Heart right ventricle (tissue), 16 donors: ENCODE data around the gene USP4. TPM values are rescaled to one million over a fixed set of nuclear protein-coding genes. Genes with fewer than 3 reads are reported as not detected.

ENCODE experiments used
- ATAC-seq, 8 donors: fragments of 200-7000 bp; cut with Tn5 transposase; one replicate each; pipeline ENCODE4 v1.9.1; 2020; ENCODE audit warnings: mild to moderate bottlenecking in 8 of 8, moderate library complexity in 8 of 8, moderate number of reproducible peaks in 1 of 8
- DNase-seq, 2 donors: peaks; one replicate each; pipeline ENCODE4 v3.0.0-alpha.2; 2020
- H3K27ac ChIP-seq, 10 donors: fragments of 200-600 bp; sonication (generic) in 2 of 10; one replicate each; pipeline versions ENCODE4 v1.5.0 to v1.8.0; 2020 to 2022; ENCODE audit warnings: mild to moderate bottlenecking in 3 of 10
- H3K27me3 ChIP-seq, 7 donors: fragments of 200-600 bp; one replicate each; pipeline ENCODE4 v1.8.0; 2021 to 2022; ENCODE audit warnings: mild to moderate bottlenecking in 2 of 7
- H3K36me3 ChIP-seq, 9 donors: fragments of 200-600 bp; sonication (generic) in 1 of 9; one replicate each; pipeline versions ENCODE4 v1.5.0 to v1.8.0; 2020 to 2022; ENCODE audit warnings: mild to moderate bottlenecking in 2 of 9
- H3K4me1 ChIP-seq, 9 donors: fragments of 200-600 bp; sonication (generic) in 1 of 9; one replicate each; pipeline versions ENCODE4 v1.5.0 to v1.8.0; 2020 to 2022; ENCODE audit warnings: mild to moderate bottlenecking in 4 of 9
- H3K4me3 ChIP-seq, 10 donors: fragments of 200-600 bp; sonication (generic) in 2 of 10; one replicate each; pipeline versions ENCODE4 v1.5.0 to v1.8.0; 2020 to 2022; ENCODE audit warnings: mild to moderate bottlenecking in 7 of 10, moderate library complexity in 2 of 10
- H3K9me3 ChIP-seq, 11 donors: fragments of 200-600 bp in 10 of 11; sonication (generic) in 2 of 11; one replicate each; pipeline versions ENCODE4 v1.5.0 to v1.8.0; 2013 to 2022; ENCODE audit warnings: mild to moderate bottlenecking in 2 of 11, control low read depth in 1 of 11, moderate library complexity in 1 of 11
- WGBS, 2 donors: extraction: QIAGEN DNeasy Blood & Tissue Kit; methylation state at CpG; one replicate each; pipeline ENCODE4 v1.1.7; 2013; ENCODE audit warnings: inconsistent platforms in 1 of 2; 5-methylcytosine and 5-hydroxymethylcytosine counted together
- intact Hi-C, 10 donors: fragments of 100-400 bp; cut with DNase I; formaldehyde crosslinking; loops; one replicate each; pipeline versions ENCODE4 v1.11.1 to v1.14.2; 2022
- polyA plus RNA-seq, 2 donors: library from polyadenylated mRNA; stranded (reverse); fragments of 200-250 nt; gene quantifications; one replicate each; pipeline ENCODE4 v1.2.3, GENCODE V29; 2013
- total RNA-seq, 10 donors: library from RNA; stranded (reverse); fragmentation: NEBNext Ultra II Directional in 3 of 10; extraction: Animal tissue kit (Norgen Biotek cat#: 25700) in 3 of 10; gene quantifications; one replicate each; pipeline versions ENCODE4 v1.2.1 to v1.2.4, GENCODE V29; 2021 to 2023
- TF ChIP-seq, protein P1 (sequence below), 9 donors: fragments of 200-600 bp; sonication (generic) in 2 of 9; IDR thresholded peaks; one replicate each; pipeline versions ENCODE4 v1.5.0 to v1.8.0; 2021 to 2022; ENCODE audit warnings: antibody characterized with exemption in 9 of 9, mild to moderate bottlenecking in 5 of 9, moderate library complexity in 1 of 9
- donor health status: Arrhythmogenic right ventricular cardiomyopathy.
- donor health status: ischemic (EF 13 %, LVEDD 7.1; RV severe dilation, severe dysfunction).
- donor health status: healthy with polysubstance abuse.
- donor health status: DM: no; HTN: yes; CAD: no.
- donor health status: DM: no; HTN: no; CAD: no.
- donor health status: ischemic (EF 25% LVEDD 6.9; RV normal size, moderate dysfunction).
- donor health status: ischemic (EF 25% LVEDD 5.7; RV mildly dilated, moderate dysfunction).
- donor health status: healthy.
- donor health status: DM: yes; HTN: yes; CAD: no.
- donor health status: Ischemic cardiomyopathy.
- donor health status: ischemic (EF 35%, LVEDD 5.7; RV mildly dilated, moderate dysfunction).
- donor health status: nonischemic (EF 11% LVEDD 7.7; RV severe dilation, severe dysfunction).
- donor health status: DM: yes; HTN: yes; CAD: no.
- donor health status: PGD.
- donor health status: ischemic (EF 29% LVEDD 5.4; RV normal size, mild dysfunction).
- donor health status: nonischemic (EF 23%, LVEDD 6.1; RV moderate dilation, normal function).

Gene USP4
- total and polyA plus RNA-seq, 12 donors, result 19.9 to 52.4 (median 43.5) TPM

DNA sequence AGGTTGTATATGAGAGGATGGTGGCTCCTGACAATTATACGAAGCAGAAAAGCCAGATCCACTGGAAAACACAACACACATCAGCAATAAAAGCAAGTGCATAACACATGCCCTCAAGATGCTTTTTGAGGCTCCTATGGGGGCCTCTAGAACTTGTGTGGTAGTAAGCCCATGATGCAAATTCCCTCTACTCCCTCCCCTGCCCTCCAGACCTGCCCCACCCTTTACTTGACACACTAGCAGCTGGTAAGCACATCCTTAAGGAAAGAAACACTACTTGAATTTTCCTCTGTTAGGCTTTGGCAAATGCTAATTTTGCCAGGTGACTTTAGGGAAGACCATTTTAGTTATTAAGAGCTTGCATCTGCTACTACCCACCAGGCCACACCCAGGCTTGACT lies 29.2 kb downstream of the USP4 start:
- Histone ChIP-seq H3K4me3 (no peak overlapping the region), H3K27ac (no peak overlapping the region), H3K4me1 (peaks cover 0 to 11% (median 0%) of the 10 kb centered on the region in 9 donors), H3K9me3 (no peaks in the 10 kb centered on the region), H3K27me3 (no peaks in the 10 kb centered on the region), H3K36me3 (peaks cover 0 to 100% (median 40%) of the 10 kb centered on the region in 9 donors)
- 100% methylated on average over 1 of the region's 1 CpG for WGBS, 2 donors
- no peak for ATAC-seq
- TF ChIP-seq, protein P1, sequence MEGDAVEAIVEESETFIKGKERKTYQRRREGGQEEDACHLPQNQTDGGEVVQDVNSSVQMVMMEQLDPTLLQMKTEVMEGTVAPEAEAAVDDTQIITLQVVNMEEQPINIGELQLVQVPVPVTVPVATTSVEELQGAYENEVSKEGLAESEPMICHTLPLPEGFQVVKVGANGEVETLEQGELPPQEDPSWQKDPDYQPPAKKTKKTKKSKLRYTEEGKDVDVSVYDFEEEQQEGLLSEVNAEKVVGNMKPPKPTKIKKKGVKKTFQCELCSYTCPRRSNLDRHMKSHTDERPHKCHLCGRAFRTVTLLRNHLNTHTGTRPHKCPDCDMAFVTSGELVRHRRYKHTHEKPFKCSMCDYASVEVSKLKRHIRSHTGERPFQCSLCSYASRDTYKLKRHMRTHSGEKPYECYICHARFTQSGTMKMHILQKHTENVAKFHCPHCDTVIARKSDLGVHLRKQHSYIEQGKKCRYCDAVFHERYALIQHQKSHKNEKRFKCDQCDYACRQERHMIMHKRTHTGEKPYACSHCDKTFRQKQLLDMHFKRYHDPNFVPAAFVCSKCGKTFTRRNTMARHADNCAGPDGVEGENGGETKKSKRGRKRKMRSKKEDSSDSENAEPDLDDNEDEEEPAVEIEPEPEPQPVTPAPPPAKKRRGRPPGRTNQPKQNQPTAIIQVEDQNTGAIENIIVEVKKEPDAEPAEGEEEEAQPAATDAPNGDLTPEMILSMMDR (IDR thresholded peaks at IDR 0.05), result no peak
- intact Hi-C loops, result no loop called here
- no peak for DNase-seq

DNA sequence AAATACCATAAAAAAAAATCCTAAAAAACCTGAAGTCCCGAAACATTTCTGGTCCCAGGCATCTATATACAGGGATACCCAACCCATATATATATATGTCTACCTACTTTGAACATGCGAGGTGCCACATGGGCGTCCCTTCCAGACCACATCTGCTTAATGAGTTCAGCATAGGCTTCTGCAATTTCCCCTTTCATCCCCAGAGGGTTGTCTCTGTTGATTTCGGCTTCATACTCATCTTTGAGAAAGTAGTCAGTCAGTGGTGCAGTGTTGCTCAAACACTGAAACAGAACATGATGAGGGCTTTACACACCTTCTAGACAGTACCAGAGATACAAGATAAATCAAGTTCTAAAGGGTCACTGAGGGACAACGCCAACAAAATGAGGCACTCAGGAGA lies 34.2 kb downstream of the USP4 start:
- Histone ChIP-seq H3K4me3 (no peak overlapping the region), H3K27ac (no peak overlapping the region), H3K4me1 (peaks cover 0 to 6% (median 0%) of the 10 kb centered on the region in 9 donors), H3K27me3 (no peaks in the 10 kb centered on the region), H3K36me3 (peaks cover 0 to 100% (median 73%) of the 10 kb centered on the region in 9 donors), H3K9me3 (no peaks in the 10 kb centered on the region)
- 76 to 90% methylated on average over 5 of the region's 5 CpGs for WGBS, 2 donors
- DNase-seq (no peak), ATAC-seq (no peak)
- intact Hi-C loops, result no loop called here
- TF ChIP-seq, protein P1 (IDR thresholded peaks at IDR 0.05), result no peak

DNA sequence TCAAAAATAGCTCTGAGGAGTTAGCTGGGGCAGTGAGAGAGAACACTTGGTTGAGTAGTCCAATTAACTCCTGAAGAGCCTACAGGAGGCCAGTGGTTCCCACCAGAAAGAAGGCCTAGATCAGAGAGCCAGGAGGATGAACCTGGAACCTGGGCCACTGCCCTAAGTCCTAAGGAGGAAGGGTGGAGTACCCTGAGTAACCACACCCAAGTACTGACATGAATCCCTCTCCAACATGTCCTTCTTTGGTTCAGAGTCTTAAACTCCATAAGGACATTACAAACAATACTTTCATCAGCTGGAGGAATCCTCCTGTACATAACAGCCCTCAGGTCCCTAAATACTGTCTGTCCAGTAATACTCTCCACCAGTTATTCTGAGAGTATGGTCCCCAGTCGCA lies 37.2 kb downstream of the USP4 start:
- H3K9me3 ChIP-seq, result no peaks in the 10 kb centered on the region
- intact Hi-C loops, result no loop called here
- H3K36me3 ChIP-seq, result peaks cover 0 to 100% (median 82%) of the 10 kb centered on the region in 9 donors
- no peak for ATAC-seq
- no peak for DNase-seq
- no peak overlapping the region for H3K27ac ChIP-seq
- H3K4me3 ChIP-seq, result no peak overlapping the region
- H3K4me1 ChIP-seq, result peaks cover 0 to 18% (median 1%) of the 10 kb centered on the region in 9 donors
- no peaks in the 10 kb centered on the region for H3K27me3 ChIP-seq
- 86 to 98% methylated on average over 1 of the region's 1 CpG for WGBS, 2 donors
- TF ChIP-seq, protein P1 (IDR thresholded peaks at IDR 0.05), result no peak

DNA sequence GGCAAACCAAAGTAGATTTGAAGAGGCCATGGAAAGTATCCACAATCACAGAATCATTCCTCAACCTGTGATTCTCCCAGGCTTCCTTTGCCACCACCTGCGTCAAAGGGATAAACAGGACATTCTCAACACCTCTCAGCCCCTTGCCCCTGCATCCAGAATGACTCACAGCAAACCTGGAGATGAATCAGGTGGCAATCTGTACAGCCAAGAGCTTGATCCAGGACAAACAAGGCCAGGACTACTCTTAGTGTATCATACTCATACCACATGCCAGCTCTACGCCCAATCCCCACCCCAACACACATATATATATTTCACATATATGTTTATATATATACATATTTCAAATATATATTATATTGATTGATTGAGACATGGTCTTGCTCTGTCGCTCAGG lies 39.3 kb downstream of the USP4 start:
- peaks cover 0 to 100% (median 80%) of the 10 kb centered on the region in 9 donors for H3K36me3 ChIP-seq
- no peaks in the 10 kb centered on the region for H3K9me3 ChIP-seq
- intact Hi-C loops, result no loop called here
- no peak overlapping the region for H3K4me3 ChIP-seq
- DNase-seq, result no peak
- ATAC-seq, result no peak
- H3K27me3 ChIP-seq, result no peaks in the 10 kb centered on the region
- H3K4me1 ChIP-seq, result peaks cover 3 to 38% (median 20%) of the 10 kb centered on the region in 9 donors
- TF ChIP-seq, protein P1 (IDR thresholded peaks at IDR 0.05), result no peak
- WGBS, 2 donors, result 94 to 97% methylated on average over 3 of the region's 3 CpGs
- H3K27ac ChIP-seq, result no peak overlapping the region
